Heart left ventricle (tissue), 13 donors: Measurements from ENCODE around the gene LILRA2.

Experiments used
- CTCF ChIP-seq, 12 donors: fragments of 200-600 bp; sonication (generic) in 4 of 12; IDR thresholded peaks; one replicate each; pipeline versions ENCODE4 v1.5.0 to v1.8.0; 2018 to 2022; ENCODE audit warnings: antibody characterized with exemption in 12 of 12, mild to moderate bottlenecking in 5 of 12
- POLR2A ChIP-seq, 2 donors: fragments of 450-650 bp; IDR thresholded peaks; one replicate each; pipeline ENCODE4 v1.6.1; 2017; ENCODE audit warnings: antibody characterized with exemption in 2 of 2, mild to moderate bottlenecking in 2 of 2, moderate library complexity in 2 of 2
- donor health status: ischemic (EF 13 %, LVEDD 7.1; RV severe dilation, severe dysfunction).
- donor health status: DM: no; HTN: yes; CAD: no.
- donor health status: DM: no; HTN: no; CAD: no.
- donor health status: ischemic (EF 25% LVEDD 6.9; RV normal size, moderate dysfunction).
- donor health status: ischemic (EF 25% LVEDD 5.7; RV mildly dilated, moderate dysfunction).
- donor health status: ischemic (EF 35%, LVEDD 5.7; RV mildly dilated, moderate dysfunction).
- donor health status: nonischemic (EF 11% LVEDD 7.7; RV severe dilation, severe dysfunction).
- donor health status: DM: yes; HTN: yes; CAD: no.
- donor health status: PGD.
- donor health status: ischemic (EF 29% LVEDD 5.4; RV normal size, mild dysfunction).
- donor health status: nonischemic (EF 23%, LVEDD 6.1; RV moderate dilation, normal function).

GRCh38 chr19:54577334-54577733 is 3.7 kb downstream of the LILRA2 start:
- no peak for TF ChIP-seq CTCF (IDR thresholded peaks at IDR 0.05)
- no peak for TF ChIP-seq POLR2A (IDR thresholded peaks at IDR 0.05)
